ENCODE measurements around the gene ZNF837.

DNA sequence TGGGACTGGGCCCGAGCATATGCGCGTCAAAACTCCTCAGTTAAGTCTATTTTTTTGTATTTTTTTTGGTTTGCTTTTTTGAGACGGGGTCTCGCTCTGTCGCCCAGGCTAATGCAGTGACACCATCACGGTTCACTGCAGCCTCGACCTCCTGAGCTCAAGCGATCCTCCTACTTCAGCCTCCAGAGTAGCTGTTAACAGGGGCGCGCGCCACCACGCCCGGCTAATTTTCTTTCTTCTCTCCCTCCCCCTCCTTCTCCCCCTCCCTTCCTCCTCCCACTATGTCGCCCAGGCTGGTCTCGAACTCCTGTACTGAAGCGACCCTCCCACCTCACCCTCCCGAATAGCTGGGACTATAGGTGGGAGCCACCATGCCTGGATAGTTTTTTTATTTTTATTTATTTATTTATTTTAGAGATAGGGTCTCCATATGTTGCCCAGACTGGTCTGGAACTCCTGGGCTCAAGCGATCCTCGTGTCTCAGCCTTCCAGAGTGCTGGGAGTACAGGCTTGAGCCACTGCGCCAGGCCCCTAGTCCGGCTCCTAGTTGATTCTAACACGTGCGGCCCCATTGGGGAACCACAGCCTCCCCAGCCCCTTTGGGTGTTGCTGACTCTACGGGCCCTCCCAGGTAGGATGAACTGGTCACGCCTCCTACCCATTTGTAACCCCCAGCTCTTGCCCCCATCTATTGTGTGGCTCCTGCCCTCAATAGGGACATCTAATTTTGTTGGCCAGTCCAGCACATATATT is 806 bp upstream of the ZNF837 start:
- TF ChIP-seq, protein P1, sequence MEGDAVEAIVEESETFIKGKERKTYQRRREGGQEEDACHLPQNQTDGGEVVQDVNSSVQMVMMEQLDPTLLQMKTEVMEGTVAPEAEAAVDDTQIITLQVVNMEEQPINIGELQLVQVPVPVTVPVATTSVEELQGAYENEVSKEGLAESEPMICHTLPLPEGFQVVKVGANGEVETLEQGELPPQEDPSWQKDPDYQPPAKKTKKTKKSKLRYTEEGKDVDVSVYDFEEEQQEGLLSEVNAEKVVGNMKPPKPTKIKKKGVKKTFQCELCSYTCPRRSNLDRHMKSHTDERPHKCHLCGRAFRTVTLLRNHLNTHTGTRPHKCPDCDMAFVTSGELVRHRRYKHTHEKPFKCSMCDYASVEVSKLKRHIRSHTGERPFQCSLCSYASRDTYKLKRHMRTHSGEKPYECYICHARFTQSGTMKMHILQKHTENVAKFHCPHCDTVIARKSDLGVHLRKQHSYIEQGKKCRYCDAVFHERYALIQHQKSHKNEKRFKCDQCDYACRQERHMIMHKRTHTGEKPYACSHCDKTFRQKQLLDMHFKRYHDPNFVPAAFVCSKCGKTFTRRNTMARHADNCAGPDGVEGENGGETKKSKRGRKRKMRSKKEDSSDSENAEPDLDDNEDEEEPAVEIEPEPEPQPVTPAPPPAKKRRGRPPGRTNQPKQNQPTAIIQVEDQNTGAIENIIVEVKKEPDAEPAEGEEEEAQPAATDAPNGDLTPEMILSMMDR (conservative IDR thresholded peaks at IDR 0.05; ENCODE audit: low read depth, low read length): no peak
- TF ChIP-seq MXI1 (IDR thresholded peaks at IDR 0.05; ENCODE audit: borderline replicate concordance, low read depth, low read length) (no peak), RCOR1 (IDR thresholded peaks at IDR 0.05; ENCODE audit: insufficient replicate concordance, low read length) (no peak), CEBPB (IDR thresholded peaks at IDR 0.05; ENCODE audit: low read depth, low read length) (no peak), BHLHE40 (IDR thresholded peaks at IDR 0.05; ENCODE audit: low read depth, low read length) (no peak), SMC3 (IDR thresholded peaks at IDR 0.05; ENCODE audit: low read depth, low read length) (no peak), POLR2A (IDR thresholded peaks at IDR 0.05; ENCODE audit: low read depth, low read length) (no peak), RAD21 (IDR thresholded peaks at IDR 0.05; ENCODE audit: low read length) (no peak), RFX5 (IDR thresholded peaks at IDR 0.05; ENCODE audit: low read depth, low read length) (no peak), MAZ (IDR thresholded peaks at IDR 0.05; ENCODE audit: borderline replicate concordance, low read depth, low read length) (no peak), FOS (IDR thresholded peaks at IDR 0.05; ENCODE audit: low read depth, low read length) (no peak), CHD1 (IDR thresholded peaks at IDR 0.05; ENCODE audit: low read depth, low read length) (no peak)
- TF ChIP-seq, protein P2, sequence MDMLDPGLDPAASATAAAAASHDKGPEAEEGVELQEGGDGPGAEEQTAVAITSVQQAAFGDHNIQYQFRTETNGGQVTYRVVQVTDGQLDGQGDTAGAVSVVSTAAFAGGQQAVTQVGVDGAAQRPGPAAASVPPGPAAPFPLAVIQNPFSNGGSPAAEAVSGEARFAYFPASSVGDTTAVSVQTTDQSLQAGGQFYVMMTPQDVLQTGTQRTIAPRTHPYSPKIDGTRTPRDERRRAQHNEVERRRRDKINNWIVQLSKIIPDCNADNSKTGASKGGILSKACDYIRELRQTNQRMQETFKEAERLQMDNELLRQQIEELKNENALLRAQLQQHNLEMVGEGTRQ (IDR thresholded peaks at IDR 0.05; ENCODE audit: low read depth, low read length): no peak
- TF ChIP-seq, protein P3, sequence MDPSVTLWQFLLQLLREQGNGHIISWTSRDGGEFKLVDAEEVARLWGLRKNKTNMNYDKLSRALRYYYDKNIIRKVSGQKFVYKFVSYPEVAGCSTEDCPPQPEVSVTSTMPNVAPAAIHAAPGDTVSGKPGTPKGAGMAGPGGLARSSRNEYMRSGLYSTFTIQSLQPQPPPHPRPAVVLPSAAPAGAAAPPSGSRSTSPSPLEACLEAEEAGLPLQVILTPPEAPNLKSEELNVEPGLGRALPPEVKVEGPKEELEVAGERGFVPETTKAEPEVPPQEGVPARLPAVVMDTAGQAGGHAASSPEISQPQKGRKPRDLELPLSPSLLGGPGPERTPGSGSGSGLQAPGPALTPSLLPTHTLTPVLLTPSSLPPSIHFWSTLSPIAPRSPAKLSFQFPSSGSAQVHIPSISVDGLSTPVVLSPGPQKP (IDR thresholded peaks at IDR 0.05; ENCODE audit: borderline replicate concordance, low read depth, low read length): no peak

Measured in IMR-90 (cell line).